Raji (cell line): ENCODE measurements around the gene CCDC188.

Experiments used
- POLR2A ChIP-seq: IDR thresholded peaks from 2 replicates; pipeline ENCODE4 v1.6.1; 2011; ENCODE audit warnings: low read depth, low read length, control low read depth; ENCODE audit not compliant: insufficient read depth

The CCDC188 gene

DNA sequence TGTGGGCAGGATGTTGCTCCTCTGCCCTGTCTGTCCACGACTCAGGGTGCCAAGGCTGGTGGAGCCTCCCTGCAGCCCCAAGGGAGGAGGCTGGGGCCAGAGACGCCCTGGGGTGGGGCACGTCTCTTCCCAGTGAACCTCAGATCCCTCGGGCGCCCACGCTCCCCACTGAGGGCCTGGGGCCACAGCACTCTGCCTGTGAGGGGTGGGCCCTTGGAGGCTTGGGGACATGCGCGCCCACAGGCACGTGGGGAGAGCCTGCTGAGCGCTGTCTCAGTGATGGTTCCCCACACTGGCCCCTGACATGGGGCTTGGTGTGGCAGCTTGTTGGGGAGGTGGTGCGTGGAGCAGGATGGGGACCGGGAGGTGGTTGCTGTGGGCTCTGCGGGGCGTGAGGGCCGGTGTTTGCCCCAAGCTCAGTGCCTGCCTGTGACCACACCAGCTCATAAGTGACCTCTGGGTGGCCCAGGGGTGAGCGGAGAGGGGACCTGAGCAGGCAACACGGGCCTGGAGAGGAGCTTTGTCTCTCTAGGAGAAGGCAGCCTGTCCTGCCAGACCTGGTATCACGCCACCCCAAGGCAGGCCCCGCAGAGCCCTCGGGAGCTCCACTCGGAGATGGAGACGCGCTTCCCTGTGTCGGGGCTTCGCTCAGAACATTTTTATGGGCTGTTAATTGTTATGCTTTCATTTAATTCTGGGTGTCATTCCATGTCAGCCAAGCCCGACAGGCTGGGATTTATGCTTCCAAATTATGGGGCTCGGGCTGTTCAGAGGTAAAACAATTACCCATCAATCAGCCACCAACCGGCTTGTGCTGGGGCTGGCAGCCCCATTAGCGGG is 27.4 kb upstream of the CCDC188 start:
- no peak for TF ChIP-seq POLR2A

- TF ChIP-seq POLR2A = no peak
Measured at GRCh38 chr22:20177217-20177911, 26.5 kb upstream of the CCDC188 start.

- no peak for TF ChIP-seq POLR2A
Measured at GRCh38 chr22:20176421-20177085, 25.7 kb upstream of the CCDC188 start.

DNA sequence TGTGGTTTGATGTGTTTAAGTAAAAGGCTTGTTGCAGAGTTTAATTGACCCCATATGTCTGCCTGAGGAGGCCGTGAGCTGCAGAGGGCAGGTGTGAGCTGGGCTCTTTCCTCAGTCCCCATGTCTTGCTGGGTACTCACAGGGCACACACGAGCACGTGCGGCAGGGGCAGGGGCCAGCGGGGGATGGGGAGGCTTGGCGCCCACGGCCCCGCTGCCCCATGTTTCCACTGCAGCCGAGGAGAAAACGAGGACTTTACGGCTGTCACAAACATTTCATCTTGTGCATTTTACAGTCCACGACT is 24.7 kb upstream of the CCDC188 start:
- TF ChIP-seq POLR2A = no peak

GRCh38 chr22:20174785-20175596 is 24.1 kb upstream of the CCDC188 start:
- TF ChIP-seq POLR2A = no peak

- TF ChIP-seq POLR2A = no peak
Measured at GRCh38 chr22:20173772-20174171, 22.9 kb upstream of the CCDC188 start.

DNA sequence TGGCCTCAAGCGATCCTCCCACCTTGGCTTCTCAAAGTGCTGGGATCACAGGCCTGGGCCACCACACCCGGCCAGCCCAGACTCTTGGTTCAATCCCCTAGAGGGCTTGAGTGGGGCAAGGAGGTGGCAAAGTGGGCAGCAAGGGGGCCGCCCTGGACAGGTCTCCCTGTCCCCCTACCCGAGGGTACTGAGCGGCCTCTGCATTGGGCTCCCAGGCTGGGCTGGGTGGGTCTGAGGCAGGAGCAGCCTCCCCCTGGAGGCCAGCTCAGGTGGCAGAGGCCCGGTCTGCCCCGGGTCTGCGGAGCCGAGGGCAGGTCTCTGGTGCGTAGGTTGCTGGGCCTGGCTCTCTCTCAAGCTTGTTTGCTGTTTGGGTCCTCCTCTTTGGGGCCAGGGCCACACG is 22.4 kb upstream of the CCDC188 start:
- no peak for TF ChIP-seq POLR2A

GRCh38 chr22:20172141-20172613 is 21.3 kb upstream of the CCDC188 start:
- no peak for TF ChIP-seq POLR2A

- no peak for TF ChIP-seq POLR2A
Measured at GRCh38 chr22:20171288-20172140, 20.7 kb upstream of the CCDC188 start.

- TF ChIP-seq POLR2A = no peak
Measured at GRCh38 chr22:20170170-20170569, 19.3 kb upstream of the CCDC188 start.

DNA sequence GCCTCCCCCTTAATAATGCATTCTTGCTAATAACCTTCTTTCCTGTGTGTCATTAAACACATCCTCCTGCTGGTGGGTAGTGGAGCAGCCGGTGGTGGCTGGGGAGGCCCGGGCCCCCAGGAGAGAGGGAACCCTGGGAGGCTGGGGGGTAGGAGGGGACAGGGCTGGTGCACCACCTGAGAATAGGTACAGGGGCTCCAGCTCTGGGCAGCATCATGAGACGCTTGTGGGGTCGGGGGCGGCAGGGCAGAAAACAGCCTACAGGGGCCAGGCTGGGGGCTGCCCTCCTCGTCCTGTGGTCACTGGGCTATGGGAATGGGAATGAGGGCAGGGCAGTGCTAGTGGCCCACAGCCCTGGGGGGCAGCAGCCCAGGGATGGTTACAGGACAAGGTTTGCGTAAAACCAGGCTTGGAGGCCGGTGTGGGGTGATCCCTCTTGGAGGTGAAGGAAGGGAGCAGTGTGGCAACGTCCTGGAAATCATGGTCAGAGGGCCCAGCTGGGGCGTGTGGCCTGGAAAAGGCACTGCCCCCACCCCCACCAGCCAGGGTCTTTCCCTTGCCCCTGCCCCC is 18.5 kb upstream of the CCDC188 start:
- TF ChIP-seq POLR2A = no peak

- TF ChIP-seq POLR2A = no peak
Measured at GRCh38 chr22:20167643-20168322, 16.9 kb upstream of the CCDC188 start.

GRCh38 chr22:20166703-20167102 is 15.8 kb upstream of the CCDC188 start:
- no peak for TF ChIP-seq POLR2A
